ENCODE data around the gene CCDC127.
"Not testable (repeated sequence)": the region's sequence is repeated elsewhere in the genome, so short reads cannot be mapped to it uniquely, and the experiment has no call there.

DNA sequence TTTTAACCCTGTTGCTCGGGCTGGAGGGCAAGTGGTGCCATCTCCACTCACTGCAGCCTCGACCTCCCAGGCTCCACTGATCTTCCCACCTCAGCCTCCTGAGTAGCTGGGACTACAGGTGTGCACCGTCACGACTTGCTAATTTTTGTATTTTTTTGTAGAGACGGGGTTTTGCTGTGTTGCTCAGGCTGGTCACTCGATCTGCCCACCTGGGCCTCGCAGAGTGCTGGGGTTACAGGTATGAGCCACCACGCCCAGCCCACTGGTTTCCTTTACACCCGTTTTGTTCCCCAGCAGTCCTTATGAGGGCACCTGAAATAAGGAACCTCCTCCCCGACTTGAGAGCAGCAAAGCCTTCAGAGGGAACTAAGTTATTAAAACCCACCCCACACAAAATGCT lies 1.9 kb downstream of the CCDC127 start:
- TF ChIP-seq POLR2AphosphoS5 (IDR thresholded peaks at IDR 0.05; ENCODE audit: low read depth, low read length); ZBTB44 (CRISPR knock-in tag; IDR thresholded peaks at IDR 0.05); POLR2A (IDR thresholded peaks at IDR 0.05; ENCODE audit: insufficient read depth in 1 of 2, low read depth in 2 of 2, low read length in 2 of 2); ZNF136 (CRISPR knock-in tag; IDR thresholded peaks at IDR 0.05; ENCODE audit: low read depth); ZMAT3 (CRISPR knock-in tag; conservative IDR thresholded peaks at IDR 0.05); CTCF (CRISPR knock-in tag; IDR thresholded peaks at IDR 0.05); REPIN1 (CRISPR knock-in tag; IDR thresholded peaks at IDR 0.05; ENCODE audit: borderline replicate concordance, low read depth); BCLAF1 (IDR thresholded peaks at IDR 0.05); RARA (CRISPR knock-in tag; IDR thresholded peaks at IDR 0.05): not testable (repeated sequence)
- TF ChIP-seq, protein P1, sequence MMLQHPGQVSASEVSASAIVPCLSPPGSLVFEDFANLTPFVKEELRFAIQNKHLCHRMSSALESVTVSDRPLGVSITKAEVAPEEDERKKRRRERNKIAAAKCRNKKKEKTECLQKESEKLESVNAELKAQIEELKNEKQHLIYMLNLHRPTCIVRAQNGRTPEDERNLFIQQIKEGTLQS (CRISPR knock-in tag; IDR thresholded peaks at IDR 0.05) = not testable (repeated sequence)
- TF ChIP-seq, protein P2, sequence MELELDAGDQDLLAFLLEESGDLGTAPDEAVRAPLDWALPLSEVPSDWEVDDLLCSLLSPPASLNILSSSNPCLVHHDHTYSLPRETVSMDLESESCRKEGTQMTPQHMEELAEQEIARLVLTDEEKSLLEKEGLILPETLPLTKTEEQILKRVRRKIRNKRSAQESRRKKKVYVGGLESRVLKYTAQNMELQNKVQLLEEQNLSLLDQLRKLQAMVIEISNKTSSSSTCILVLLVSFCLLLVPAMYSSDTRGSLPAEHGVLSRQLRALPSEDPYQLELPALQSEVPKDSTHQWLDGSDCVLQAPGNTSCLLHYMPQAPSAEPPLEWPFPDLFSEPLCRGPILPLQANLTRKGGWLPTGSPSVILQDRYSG (CRISPR knock-in tag; IDR thresholded peaks at IDR 0.05) = not testable (repeated sequence)

All from HepG2 (cell line).